HG03520 (cell line): Measurements from ENCODE around the gene MRPL24.

Source experiments
- ATAC-seq: cut with Tn5 transposase; IDR thresholded peaks from one replicate; pipeline ENCODE4 v1.9.1; 2021; ENCODE audit warnings: mild to moderate bottlenecking, moderate library complexity; ENCODE audit not compliant: unreplicated experiment

The MRPL24 gene

GRCh38 chr1:156711011-156711817, 29.7 kb downstream of the MRPL24 start:
- no peak for ATAC-seq

- no peak for ATAC-seq
Measured at GRCh38 chr1:156709757-156710489, 31.0 kb downstream of the MRPL24 start.

- no peak for ATAC-seq
Measured at GRCh38 chr1:156709031-156709430, 31.9 kb downstream of the MRPL24 start.

- no peak for ATAC-seq
Measured at GRCh38 chr1:156708218-156708661, 32.6 kb downstream of the MRPL24 start.

- no peak for ATAC-seq
Measured at GRCh38 chr1:156707417-156708217, 33.3 kb downstream of the MRPL24 start.

- no peak for ATAC-seq
Measured at GRCh38 chr1:156706657-156707416, 34.1 kb downstream of the MRPL24 start.

GRCh38 chr1:156705918-156706656, 34.8 kb downstream of the MRPL24 start:
- ATAC-seq = no peak

GRCh38 chr1:156705321-156705917, 35.5 kb downstream of the MRPL24 start, which contains the start of gene CRABP2:
CRABP2 (minus strand) TSS chr1:156705583; CDS start chr1:156705446, 137 bp downstream.
- no peak for ATAC-seq

- ATAC-seq = no peak
Measured at GRCh38 chr1:156704930-156705320, 36.0 kb downstream of the MRPL24 start.

GRCh38 chr1:156704166-156704711, 36.6 kb downstream of the MRPL24 start:
- no peak for ATAC-seq

- ATAC-seq = no peak
Measured at GRCh38 chr1:156703741-156704140, 37.1 kb downstream of the MRPL24 start.

GRCh38 chr1:156703336-156703735, 37.6 kb downstream of the MRPL24 start:
- ATAC-seq = no peak

- ATAC-seq = no peak
Measured at GRCh38 chr1:156700736-156701531, 40.0 kb downstream of the MRPL24 start.

- ATAC-seq = no peak
Measured at GRCh38 chr1:156698995-156699394, 41.9 kb downstream of the MRPL24 start.

GRCh38 chr1:156697481-156697880, 43.4 kb downstream of the MRPL24 start:
- no peak for ATAC-seq

- ATAC-seq = no peak
Measured at GRCh38 chr1:156696755-156697154, 44.1 kb downstream of the MRPL24 start.

GRCh38 chr1:156694690-156694962, 46.3 kb downstream of the MRPL24 start:
- no peak for ATAC-seq

GRCh38 chr1:156693848-156694689, 46.8 kb downstream of the MRPL24 start:
- no peak for ATAC-seq
